Hepatic stellate cell (primary cell): Measurements from ENCODE around the gene JMJD1C.

ENCODE experiments used
- DNase-seq: peaks from one replicate; pipeline ENCODE4 v3.0.0; 2011; ENCODE audit warnings: low spot score

The JMJD1C gene

GRCh38 chr10:63481815-63482421, 16.1 kb upstream of the JMJD1C start:
- DNase-seq: no peak

DNA sequence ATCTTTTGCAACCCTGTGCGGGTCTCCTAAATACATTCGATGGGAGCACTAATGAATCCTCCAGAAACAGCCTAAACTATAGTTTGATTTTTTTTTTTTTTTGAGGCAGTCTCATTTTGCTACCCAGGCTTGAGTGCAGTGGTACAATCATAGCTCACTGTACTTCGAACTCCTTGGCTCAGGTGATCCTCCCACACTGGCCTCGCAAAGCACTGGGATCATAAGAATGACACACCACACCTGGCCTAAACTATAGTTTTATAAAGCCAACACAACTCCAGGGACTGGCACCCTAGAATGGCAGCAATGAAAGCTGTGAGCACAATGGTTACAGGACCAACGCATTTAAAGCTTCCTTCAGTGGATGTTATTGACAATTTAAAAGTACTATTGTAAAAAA, 14.5 kb upstream of the JMJD1C start:
- no peak for DNase-seq

- DNase-seq: no peak
These were observed 12.8 kb upstream of the JMJD1C start for GRCh38 chr10:63478564-63478963.

DNA sequence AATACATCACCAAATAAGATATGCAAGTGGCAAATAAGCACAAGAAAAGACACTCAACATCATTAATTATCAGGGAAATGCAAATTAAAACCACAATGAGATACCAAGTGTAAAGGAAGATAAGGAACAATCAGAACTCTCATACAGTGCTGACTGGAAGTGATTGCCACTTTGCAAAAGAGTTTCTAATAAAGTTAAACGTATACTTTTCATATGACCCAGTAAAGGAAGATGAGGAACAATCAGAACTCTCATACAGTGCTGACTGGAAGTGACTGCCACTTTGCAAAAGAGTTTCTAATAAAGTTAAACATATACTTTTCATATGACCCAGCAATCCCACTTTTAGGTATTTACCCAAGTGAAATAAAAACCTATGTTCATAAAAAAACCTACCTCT, 12.2 kb upstream of the JMJD1C start:
- no peak for DNase-seq

DNA sequence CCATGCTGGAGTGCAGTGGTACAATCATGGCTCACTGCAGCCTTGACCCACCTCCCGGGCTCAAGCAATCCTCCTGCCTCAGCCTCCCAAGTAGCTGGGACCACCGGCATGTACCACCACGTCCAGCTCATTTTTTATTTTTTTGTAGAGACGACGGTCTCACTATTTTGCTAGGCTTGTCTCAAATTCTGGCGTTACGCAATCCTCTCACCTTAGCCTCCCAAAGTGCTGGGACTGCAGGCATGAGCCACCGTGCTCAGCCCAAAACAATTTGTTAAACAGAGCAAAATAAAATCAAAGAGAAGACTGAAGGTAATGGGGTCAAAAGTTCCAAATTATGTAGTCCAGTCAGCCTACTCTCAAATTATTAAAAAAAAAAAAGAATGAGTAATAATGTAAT, 8.7 kb upstream of the JMJD1C start:
- no peak for DNase-seq

- DNase-seq: no peak
These were observed 5.2 kb upstream of the JMJD1C start for GRCh38 chr10:63470928-63471327.

DNA sequence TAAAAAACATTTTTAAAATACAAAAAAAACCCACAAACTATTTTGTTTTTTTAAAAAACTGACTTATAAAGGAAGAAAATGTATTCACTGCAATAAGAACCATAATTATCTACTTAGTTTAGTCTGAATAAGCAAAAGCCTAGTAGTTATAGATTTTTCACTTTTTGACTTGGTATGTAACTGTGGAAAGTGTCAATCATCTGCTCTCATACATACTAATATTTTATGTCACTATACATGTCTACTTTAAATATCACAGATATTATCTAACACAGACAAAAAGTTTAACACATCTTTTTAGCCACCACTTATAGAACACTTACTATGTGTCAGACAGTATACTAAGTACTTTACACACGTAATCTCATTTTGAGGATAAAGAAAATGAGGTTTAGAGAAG, 3.2 kb upstream of the JMJD1C start:
- DNase-seq: no peak

DNA sequence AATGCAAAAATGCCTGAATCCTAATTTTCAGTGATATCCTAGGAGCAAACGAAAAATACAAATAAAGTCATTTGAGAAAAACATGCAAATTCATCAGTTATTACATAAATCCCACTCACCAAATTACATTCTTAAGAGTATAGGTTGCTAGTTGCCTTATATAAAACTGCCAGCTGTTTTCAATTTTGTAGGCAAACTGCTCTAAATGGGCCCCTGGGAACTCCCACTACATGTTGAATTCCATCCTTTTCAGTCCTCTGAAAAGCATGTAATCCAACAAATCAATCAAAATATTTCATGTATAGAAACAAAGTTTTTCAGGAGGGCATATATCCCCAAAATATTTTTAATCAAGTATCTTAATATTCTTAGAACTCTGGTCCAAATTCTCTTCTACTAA, 2.1 kb upstream of the JMJD1C start:
- DNase-seq: no peak

DNA sequence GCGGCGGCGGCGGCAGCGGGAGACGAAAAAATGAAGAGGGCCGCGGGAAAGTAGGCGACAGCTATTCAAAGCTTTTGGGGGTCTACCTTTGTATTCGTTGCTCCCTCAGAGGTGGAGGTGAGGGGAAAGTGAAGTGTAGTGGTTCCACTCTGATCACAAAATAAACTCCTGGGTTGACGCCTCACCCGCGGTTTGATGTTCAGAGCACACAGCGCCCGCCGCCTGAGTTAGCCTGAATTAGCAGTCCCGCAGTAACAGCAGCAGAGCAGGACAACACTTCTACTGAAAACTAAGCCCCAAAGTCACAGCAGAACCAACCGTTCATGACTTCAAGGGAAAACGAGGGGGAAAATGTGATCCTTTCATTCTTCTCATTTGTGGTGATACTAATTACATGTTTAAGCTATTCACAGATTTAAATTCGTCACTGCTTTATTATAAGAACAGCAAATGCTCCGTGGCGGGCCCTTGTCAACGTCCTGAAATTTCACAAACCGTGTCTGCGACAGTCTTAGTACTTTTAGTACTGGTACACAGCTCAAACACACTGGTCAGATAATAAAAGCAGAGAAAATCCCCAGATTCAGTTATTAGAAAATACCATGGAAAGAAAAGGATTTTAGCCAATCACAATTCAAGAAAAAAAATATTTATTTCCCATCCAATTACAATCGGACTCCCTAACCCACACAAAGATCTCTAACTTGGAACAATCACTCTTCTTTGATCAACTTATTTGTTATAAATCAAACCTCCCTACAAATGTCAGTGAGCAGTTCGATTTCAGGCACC, 563 bp upstream of the JMJD1C start:
- peak; percentile 41 for DNase-seq

- peak; percentile 28 for DNase-seq
These were observed 1.1 kb downstream of the JMJD1C start for GRCh38 chr10:63464402-63465292.

DNA sequence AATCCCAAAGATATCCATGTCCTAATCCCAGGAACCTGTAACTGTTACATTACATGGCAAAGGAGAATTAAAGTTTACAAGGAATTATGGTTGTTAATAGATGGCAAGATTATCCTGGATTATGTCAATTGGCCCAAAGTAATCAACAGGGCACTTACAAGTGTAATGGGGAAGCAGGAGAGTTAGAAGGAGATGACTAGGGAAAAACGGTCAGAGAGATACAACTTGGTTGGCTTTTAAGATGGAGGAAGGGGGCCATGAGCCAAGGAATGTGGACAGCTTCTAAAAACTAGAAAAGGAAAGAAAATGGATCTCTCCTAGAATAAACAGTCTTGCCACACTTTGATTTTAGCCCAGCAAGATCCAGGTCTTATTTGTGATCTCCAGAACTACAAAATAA, 3.3 kb downstream of the JMJD1C start:
- DNase-seq: no peak

GRCh38 chr10:63458177-63458576, 7.6 kb downstream of the JMJD1C start:
- DNase-seq: no peak

- DNase-seq: no peak
These were observed 8.2 kb downstream of the JMJD1C start for GRCh38 chr10:63457594-63457993.

DNA sequence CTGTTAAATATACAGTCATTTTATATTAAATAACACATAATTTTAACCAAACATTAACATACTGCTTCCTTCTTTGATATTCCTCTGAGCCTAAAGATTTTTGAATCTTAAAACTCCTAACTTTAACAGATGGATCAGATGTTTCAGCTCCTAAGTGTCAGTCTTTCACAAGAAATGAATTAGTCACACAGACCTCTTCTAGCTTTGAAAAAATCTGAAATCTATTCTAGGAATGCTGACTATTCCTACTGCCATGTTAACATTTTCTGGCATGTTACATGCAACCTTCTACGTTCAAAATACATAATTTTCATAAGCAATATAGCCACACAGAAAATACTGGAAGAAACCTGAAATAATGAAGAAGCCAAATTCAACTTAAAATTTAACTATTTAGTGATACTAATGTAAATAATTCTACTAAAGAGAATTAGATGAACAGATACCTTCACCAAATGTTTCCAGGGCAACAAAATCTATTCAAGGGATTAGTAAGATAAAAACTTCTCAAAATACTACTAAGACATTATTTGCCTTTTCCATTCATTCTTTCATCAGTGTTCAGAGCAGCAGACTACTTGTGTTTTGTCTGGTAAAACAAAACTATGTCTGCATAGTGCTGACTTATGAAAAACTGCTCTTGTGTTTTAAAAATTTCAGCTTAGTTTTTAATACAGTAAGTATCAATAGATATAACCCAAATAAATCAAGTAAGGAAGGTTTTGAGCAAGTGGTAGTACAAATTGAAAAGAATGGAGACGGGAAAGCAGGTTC, 9.2 kb downstream of the JMJD1C start:
- DNase-seq: peak; percentile 35

DNA sequence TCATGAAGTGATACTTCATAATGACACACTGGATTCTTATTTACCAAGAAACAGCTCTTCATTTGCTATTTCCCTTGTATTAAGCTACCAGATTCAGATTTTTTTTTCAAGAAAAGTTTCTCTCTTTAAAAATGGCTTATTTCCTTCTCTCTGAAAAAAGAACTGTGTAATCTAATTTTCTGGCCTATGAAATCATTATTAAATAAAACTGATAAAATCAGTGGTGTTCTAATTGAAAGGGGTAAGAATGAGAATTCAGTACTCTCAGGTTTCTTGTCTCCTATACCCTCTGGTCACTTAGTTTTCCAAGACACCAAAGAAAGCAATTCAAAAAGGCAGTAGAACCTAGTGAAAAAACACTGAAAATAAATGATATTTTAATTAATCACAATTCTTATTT, 10.3 kb downstream of the JMJD1C start:
- no peak for DNase-seq

DNA sequence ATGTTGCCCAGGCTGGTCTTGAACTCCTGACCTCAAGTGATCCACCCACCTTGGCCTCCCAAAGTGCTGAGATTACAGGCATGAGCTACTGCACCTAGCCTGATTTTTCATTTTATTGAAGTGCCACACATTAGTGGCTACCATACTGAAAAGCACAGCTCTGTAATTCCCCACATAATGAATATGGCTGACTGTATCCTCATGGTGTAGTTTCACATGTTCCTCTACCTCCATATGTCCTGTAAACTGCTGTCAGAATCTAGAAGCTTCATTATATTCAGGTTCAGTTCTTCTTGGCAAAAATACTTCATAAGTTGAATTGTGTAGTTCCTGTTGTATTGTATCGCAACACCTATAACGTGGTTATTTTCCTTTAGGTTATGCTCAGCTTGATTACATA, 11.1 kb downstream of the JMJD1C start:
- DNase-seq: no peak

GRCh38 chr10:63452524-63452923, 13.3 kb downstream of the JMJD1C start:
- no peak for DNase-seq

DNA sequence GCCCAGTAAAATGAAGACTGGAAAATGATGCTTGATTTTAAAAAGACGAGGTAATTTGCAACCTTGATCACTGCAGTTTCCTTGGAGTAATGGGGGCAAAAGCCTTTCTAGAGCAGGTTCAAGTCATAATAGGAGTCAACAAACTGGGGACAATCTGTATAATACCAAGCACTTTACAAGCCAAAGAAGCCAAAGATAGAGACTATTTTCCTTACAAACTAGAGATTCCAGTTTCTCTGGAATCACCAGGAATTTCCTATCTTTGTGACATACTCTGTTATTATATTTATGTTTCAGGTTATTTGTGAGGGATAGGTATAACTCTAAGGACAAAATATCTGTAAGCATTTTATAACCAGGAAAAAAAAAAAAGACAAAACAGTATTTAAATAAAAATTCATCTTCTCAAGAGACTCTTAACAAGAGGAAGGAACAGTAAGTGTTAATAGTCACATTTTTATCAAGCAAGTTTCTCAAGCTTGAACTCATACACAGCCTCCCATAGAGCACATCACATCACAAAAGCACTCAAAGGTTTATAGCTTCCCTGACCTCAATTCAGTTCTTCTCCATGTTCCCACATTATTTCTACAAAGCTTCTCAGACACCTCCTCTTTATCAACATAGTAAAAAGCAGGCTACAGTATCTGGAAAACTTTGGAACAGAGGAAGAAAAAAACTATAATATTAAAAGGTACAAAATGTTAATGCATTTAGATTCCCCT, 18.9 kb downstream of the JMJD1C start:
- no peak for DNase-seq

DNA sequence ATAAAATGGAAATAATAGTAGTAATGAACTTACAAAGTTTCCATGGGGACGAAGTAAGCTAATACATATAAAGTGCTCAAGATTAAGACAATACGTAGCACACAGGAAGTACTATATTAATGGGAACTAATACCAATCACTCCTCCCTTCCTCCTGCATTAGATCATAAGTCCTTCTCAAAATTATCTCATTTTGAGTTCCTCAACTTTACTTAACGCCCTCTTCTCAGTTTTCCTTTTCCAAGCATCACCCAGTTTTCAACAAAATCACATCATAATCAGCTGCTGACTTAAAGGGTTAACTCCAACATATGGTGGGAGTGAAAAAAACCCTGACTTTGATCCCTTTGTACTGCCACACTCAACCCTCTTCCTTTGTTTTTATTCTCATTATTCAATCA, 24.4 kb downstream of the JMJD1C start:
- DNase-seq: no peak

DNA sequence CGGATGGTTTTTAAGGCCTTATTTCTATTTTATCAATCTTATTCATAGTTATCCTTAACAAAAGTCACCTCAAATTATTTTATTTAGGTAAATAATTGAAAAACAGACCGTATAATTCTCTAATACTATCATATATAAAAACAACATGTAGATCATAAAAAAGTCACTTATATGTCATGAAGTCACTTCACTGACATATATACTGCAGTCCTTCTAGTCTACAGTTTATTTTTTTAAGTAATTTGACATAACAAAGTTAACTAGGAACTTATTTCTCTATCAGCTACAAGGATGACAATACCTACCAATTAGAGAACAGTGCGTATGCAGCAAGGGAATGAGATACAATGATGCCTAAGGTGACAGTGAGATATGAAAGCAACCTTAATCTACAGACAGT, 26.2 kb downstream of the JMJD1C start:
- DNase-seq: no peak
